Stomach (tissue), 4 donors: ENCODE measurements around the gene PDZD11.

Source experiments
- CTCF ChIP-seq, 7 experiments: fragments of 450-650 bp in 4 of 7; fragments of 200-600 bp in 3 of 7; sonication (generic) in 3 of 7; IDR thresholded peaks; one replicate each; pipeline ENCODE4 v1.5.1; 2016 to 2019; ENCODE audit warnings: antibody characterized with exemption in 7 of 7, control low read depth in 2 of 7, mild to moderate bottlenecking in 1 of 7
- EP300 ChIP-seq: sonication (generic); formaldehyde crosslinking; IDR thresholded peaks from one replicate; pipeline ENCODE4 v1.6.1; 2017; ENCODE audit warnings: antibody characterized with exemption
- POLR2A ChIP-seq, 4 donors: fragments of 450-650 bp; IDR thresholded peaks; one replicate each; pipeline ENCODE4 v1.6.1; 2016; ENCODE audit warnings: antibody characterized with exemption in 4 of 4, control low read depth in 2 of 4, mild to moderate bottlenecking in 1 of 4, moderate library complexity in 1 of 4
- POLR2AphosphoS5 ChIP-seq, 3 donors: sonication (generic); formaldehyde crosslinking; IDR thresholded peaks; one replicate each; pipeline ENCODE4 v1.6.1; 2016; ENCODE audit warnings: antibody characterized with exemption in 3 of 3

- no peak for TF ChIP-seq EP300
- no peak for TF ChIP-seq CTCF (IDR thresholded peaks at IDR 0.05)
- no peak for TF ChIP-seq POLR2AphosphoS5 (IDR thresholded peaks at IDR 0.05)
- no peak for TF ChIP-seq POLR2A (IDR thresholded peaks at IDR 0.05)
These were observed 34.8 kb downstream of the PDZD11 start for GRCh38 chrX:70254909-70255308.
